Measurements from ENCODE around the gene CEP41. TPM values are rescaled to one million over a fixed set of nuclear protein-coding genes. Genes with fewer than 3 reads are reported as not detected.

Gene CEP41
- total RNA-seq, 1 donor: 12.5 TPM

GRCh38 chr7:130383187-130383980 lies 57.4 kb downstream of the CEP41 start:
- H3K4me3 ChIP-seq (ENCODE audit: low read depth, low read length): no peak overlapping the region
- no peak for TF ChIP-seq CTCF (IDR thresholded peaks at IDR 0.05; ENCODE audit: insufficient read depth, low read depth, low read length)
- DNase-seq (ENCODE audit: low read depth): no peak

GRCh38 chr7:130381468-130382312 lies 59.1 kb downstream of the CEP41 start:
- TF ChIP-seq CTCF (IDR thresholded peaks at IDR 0.05; ENCODE audit: insufficient read depth, low read depth, low read length): peak; percentile 7
- H3K4me3 ChIP-seq (ENCODE audit: low read depth, low read length): no peak overlapping the region
- no peak for DNase-seq (ENCODE audit: low read depth)

GRCh38 chr7:130380861-130381455 lies 59.9 kb downstream of the CEP41 start:
- no peak overlapping the region for H3K4me3 ChIP-seq (ENCODE audit: low read depth, low read length)
- no peak for DNase-seq (ENCODE audit: low read depth)
- no peak for TF ChIP-seq CTCF (IDR thresholded peaks at IDR 0.05; ENCODE audit: insufficient read depth, low read depth, low read length)

GRCh38 chr7:130379921-130380860 lies 60.6 kb downstream of the CEP41 start, which contains the start of gene CPA1:
Gene CPA1, plus strand, starts transcription at chr7:130380494. Its CDS starts 27 bp downstream, at chr7:130380521.
- TF ChIP-seq CTCF (IDR thresholded peaks at IDR 0.05; ENCODE audit: insufficient read depth, low read depth, low read length): no peak
- DNase-seq (ENCODE audit: low read depth): peak; percentile 73
- no peak within 1 kb of the TSS for H3K4me3 ChIP-seq (ENCODE audit: low read depth, low read length)

GRCh38 chr7:130379532-130379920 lies 61.3 kb downstream of the CEP41 start:
- no peak for DNase-seq (ENCODE audit: low read depth)
- no peak for TF ChIP-seq CTCF (IDR thresholded peaks at IDR 0.05; ENCODE audit: insufficient read depth, low read depth, low read length)

GRCh38 chr7:130379019-130379418 lies 61.8 kb downstream of the CEP41 start:
- no peak for DNase-seq (ENCODE audit: low read depth)
- no peak for TF ChIP-seq CTCF (IDR thresholded peaks at IDR 0.05; ENCODE audit: insufficient read depth, low read depth, low read length)
- H3K4me3 ChIP-seq (ENCODE audit: low read depth, low read length): no peak overlapping the region

More at GRCh38 chr7:130379532-130379920, 61.3 kb downstream of the CEP41 start:
- no peak overlapping the region for H3K4me3 ChIP-seq (ENCODE audit: low read depth, low read length)

Measured in fibroblast of villous mesenchyme (primary cell).